NCI-H1436 treated with DMSO at 0.1 percent for 48 hours (cell line): Measurements from ENCODE around the gene TMEM250.

Experiments
- DNase-seq: peaks from one replicate; lab custom pipeline; 2025; lab: John Stamatoyannopoulos, UW

The TMEM250 gene

GRCh38 chr9:136147890-136148714 is 29.4 kb upstream of the TMEM250 start:
- no peak for DNase-seq

- no peak for DNase-seq
These were observed 28.6 kb upstream of the TMEM250 start for GRCh38 chr9:136147038-136147889.

GRCh38 chr9:136146126-136147037 is 27.7 kb upstream of the TMEM250 start:
- no peak for DNase-seq

- no peak for DNase-seq
These were observed 26.9 kb upstream of the TMEM250 start for GRCh38 chr9:136145580-136145979.

GRCh38 chr9:136144450-136144849 is 25.8 kb upstream of the TMEM250 start:
- no peak for DNase-seq

GRCh38 chr9:136143215-136144001 is 24.7 kb upstream of the TMEM250 start:
- no peak for DNase-seq

GRCh38 chr9:136142859-136143214 is 24.2 kb upstream of the TMEM250 start:
- no peak for DNase-seq

GRCh38 chr9:136142414-136142796 is 23.7 kb upstream of the TMEM250 start:
- no peak for DNase-seq

GRCh38 chr9:136141682-136142413 is 23.2 kb upstream of the TMEM250 start:
- no peak for DNase-seq

GRCh38 chr9:136140966-136141365 is 22.3 kb upstream of the TMEM250 start:
- no peak for DNase-seq

GRCh38 chr9:136140046-136140445 is 21.4 kb upstream of the TMEM250 start:
- DNase-seq, result no peak

- DNase-seq, result peak; percentile 22
These were observed 19.9 kb upstream of the TMEM250 start for GRCh38 chr9:136138566-136138965.

GRCh38 chr9:136137321-136138265 is 18.9 kb upstream of the TMEM250 start:
- DNase-seq, result no peak

- no peak for DNase-seq
These were observed 17.7 kb upstream of the TMEM250 start for GRCh38 chr9:136136127-136136925.

- no peak for DNase-seq
These were observed 16.9 kb upstream of the TMEM250 start for GRCh38 chr9:136135326-136136126.

- no peak for DNase-seq
These were observed 15.3 kb upstream of the TMEM250 start for GRCh38 chr9:136133959-136134484.

- DNase-seq, result no peak
These were observed 14.7 kb upstream of the TMEM250 start for GRCh38 chr9:136133191-136133958.
